ENCODE results near the gene ZFPM1. TPM values are rescaled to one million over a fixed set of nuclear protein-coding genes. Genes with fewer than 3 reads are reported as not detected.

ZFPM1 gene
- total RNA-seq, 2 experiments from 2014 or later, result 15.1 to 21.0 TPM

GRCh38 chr16:88505405-88506082 lies 52.5 kb downstream of the ZFPM1 start:
- CTCF ChIA-PET, result interaction anchor here (1.0 to 1.5 kb wide), 2 partner anchors 10 to 12 kb away, joined by 3 to 4 read pairs; no protein-coding TSS in a partner anchor
- ATAC-seq, result peak; percentile 51
- Mint-ChIP-seq H3K4me3 (no peak overlapping the region), H3K9me3 (ENCODE audit: low read depth) (no peaks in the 10 kb centered on the region), H3K27me3 (no peaks in the 10 kb centered on the region), H3K4me1 (no peaks in the 10 kb centered on the region), H3K36me3 (no peaks in the 10 kb centered on the region), H3K27ac (no peak overlapping the region)
- peak; percentile 63 for DNase-seq

- Mint-ChIP-seq H3K36me3 (no peaks in the 10 kb centered on the region), H3K9me3 (ENCODE audit: low read depth) (no peaks in the 10 kb centered on the region), H3K27ac (no peak overlapping the region), H3K4me3 (no peak overlapping the region), H3K4me1 (no peaks in the 10 kb centered on the region), H3K27me3 (no peaks in the 10 kb centered on the region)
- CTCF ChIA-PET, result no interaction called here
- ATAC-seq (no peak), DNase-seq (no peak)
Observed at GRCh38 chr16:88506723-88507122, 53.6 kb downstream of the ZFPM1 start.

GRCh38 chr16:88507231-88507743 lies 54.2 kb downstream of the ZFPM1 start:
- Mint-ChIP-seq H3K36me3 (no peaks in the 10 kb centered on the region), H3K27ac (no peak overlapping the region), H3K9me3 (ENCODE audit: low read depth) (no peaks in the 10 kb centered on the region), H3K27me3 (no peaks in the 10 kb centered on the region), H3K4me3 (no peak overlapping the region), H3K4me1 (no peaks in the 10 kb centered on the region)
- CTCF ChIA-PET, result no interaction called here
- DNase-seq, result no peak
- ATAC-seq, result no peak

GRCh38 chr16:88508376-88508867 lies 55.3 kb downstream of the ZFPM1 start:
- Mint-ChIP-seq H3K9me3 (ENCODE audit: low read depth) (no peaks in the 10 kb centered on the region), H3K36me3 (no peaks in the 10 kb centered on the region), H3K27ac (no peak overlapping the region), H3K27me3 (no peaks in the 10 kb centered on the region), H3K4me1 (no peaks in the 10 kb centered on the region), H3K4me3 (no peak overlapping the region)
- CTCF ChIA-PET, result no interaction called here
- ATAC-seq, result no peak
- DNase-seq, result no peak

GRCh38 chr16:88508868-88509748 lies 56.0 kb downstream of the ZFPM1 start:
- Mint-ChIP-seq H3K27me3 (no peaks in the 10 kb centered on the region), H3K36me3 (no peaks in the 10 kb centered on the region), H3K4me3 (no peak overlapping the region), H3K4me1 (no peaks in the 10 kb centered on the region), H3K9me3 (ENCODE audit: low read depth) (no peaks in the 10 kb centered on the region), H3K27ac (no peak overlapping the region)
- CTCF ChIA-PET, result no interaction called here
- no peak for DNase-seq
- ATAC-seq, result no peak

- H3K27me3 Mint-ChIP-seq, result no peaks in the 10 kb centered on the region
- H3K36me3 Mint-ChIP-seq, result no peaks in the 10 kb centered on the region
Observed at GRCh38 chr16:88509749-88510069, 56.6 kb downstream of the ZFPM1 start.

GRCh38 chr16:88510091-88510994 lies 57.3 kb downstream of the ZFPM1 start:
- CTCF ChIA-PET, result no interaction called here
- no peaks in the 10 kb centered on the region for H3K27me3 Mint-ChIP-seq
- DNase-seq (no peak), ATAC-seq (no peak)
- no peaks in the 10 kb centered on the region for H3K9me3 Mint-ChIP-seq (ENCODE audit: low read depth)
- no peak overlapping the region for H3K27ac Mint-ChIP-seq
- no peaks in the 10 kb centered on the region for H3K4me1 Mint-ChIP-seq
- H3K4me3 Mint-ChIP-seq, result no peak overlapping the region
- no peaks in the 10 kb centered on the region for H3K36me3 Mint-ChIP-seq

More at GRCh38 chr16:88509749-88510069, 56.6 kb downstream of the ZFPM1 start:
- Mint-ChIP-seq H3K27ac (no peak overlapping the region), H3K4me3 (no peak overlapping the region), H3K9me3 (ENCODE audit: low read depth) (no peaks in the 10 kb centered on the region), H3K4me1 (no peaks in the 10 kb centered on the region)
- ATAC-seq (no peak), DNase-seq (no peak)
- CTCF ChIA-PET, result no interaction called here

GRCh38 chr16:88511060-88511459 lies 58.0 kb downstream of the ZFPM1 start:
- no peaks in the 10 kb centered on the region for H3K9me3 Mint-ChIP-seq (ENCODE audit: low read depth)
- H3K27ac Mint-ChIP-seq, result no peak overlapping the region
- H3K27me3 Mint-ChIP-seq, result no peaks in the 10 kb centered on the region
- DNase-seq (no peak), ATAC-seq (no peak)
- no peaks in the 10 kb centered on the region for H3K36me3 Mint-ChIP-seq
- no peak overlapping the region for H3K4me3 Mint-ChIP-seq
- CTCF ChIA-PET, result no interaction called here
- no peaks in the 10 kb centered on the region for H3K4me1 Mint-ChIP-seq

- Mint-ChIP-seq H3K9me3 (ENCODE audit: low read depth) (no peaks in the 10 kb centered on the region), H3K36me3 (peaks cover 2% of the 10 kb centered on the region), H3K27me3 (no peaks in the 10 kb centered on the region), H3K4me3 (no peak overlapping the region), H3K27ac (no peak overlapping the region), H3K4me1 (no peaks in the 10 kb centered on the region)
- CTCF ChIA-PET, result no interaction called here
- DNase-seq (no peak), ATAC-seq (no peak)
Observed at GRCh38 chr16:88511906-88512305, 58.8 kb downstream of the ZFPM1 start.

- H3K4me3 Mint-ChIP-seq, result no peak overlapping the region
- H3K27me3 Mint-ChIP-seq, result no peaks in the 10 kb centered on the region
- ATAC-seq (no peak), DNase-seq (no peak)
- CTCF ChIA-PET, result no interaction called here
- no peak overlapping the region for H3K27ac Mint-ChIP-seq
- H3K9me3 Mint-ChIP-seq (ENCODE audit: low read depth), result peaks cover 6% of the 10 kb centered on the region
- no peaks in the 10 kb centered on the region for H3K4me1 Mint-ChIP-seq
- peaks cover 2% of the 10 kb centered on the region for H3K36me3 Mint-ChIP-seq
Observed at GRCh38 chr16:88512728-88513696, 59.9 kb downstream of the ZFPM1 start.

- peaks cover 6% of the 10 kb centered on the region for H3K9me3 Mint-ChIP-seq (ENCODE audit: low read depth)
- H3K4me1 Mint-ChIP-seq, result no peaks in the 10 kb centered on the region
- H3K27ac Mint-ChIP-seq, result no peak overlapping the region
- H3K36me3 Mint-ChIP-seq, result peaks cover 2% of the 10 kb centered on the region
- no peak overlapping the region for H3K4me3 Mint-ChIP-seq
- DNase-seq (no peak), ATAC-seq (no peak)
- no peaks in the 10 kb centered on the region for H3K27me3 Mint-ChIP-seq
- CTCF ChIA-PET, result no interaction called here
Observed at GRCh38 chr16:88514070-88514469, 61.0 kb downstream of the ZFPM1 start.

GRCh38 chr16:88514526-88515232 lies 61.6 kb downstream of the ZFPM1 start:
- Mint-ChIP-seq H3K36me3 (peaks cover 2% of the 10 kb centered on the region), H3K4me1 (no peaks in the 10 kb centered on the region), H3K9me3 (ENCODE audit: low read depth) (peaks cover 6% of the 10 kb centered on the region), H3K27ac (no peak overlapping the region), H3K27me3 (no peaks in the 10 kb centered on the region), H3K4me3 (no peak overlapping the region)
- DNase-seq, result no peak
- CTCF ChIA-PET, result no interaction called here
- no peak for ATAC-seq
